HG03064 (cell line): Measurements from ENCODE around the gene SDHA.
A peak's percentile ranks its signal among the peaks of the same experiment; 100 is the strongest.
"Not testable (repeated sequence)": the region's sequence is repeated elsewhere in the genome, so short reads cannot be mapped to it uniquely, and the experiment has no call there.

Experiments used
- ATAC-seq: cut with Tn5 transposase; IDR thresholded peaks from one replicate; pipeline ENCODE4 v1.9.1; 2021; ENCODE audit warnings: low read depth; ENCODE audit not compliant: unreplicated experiment

SDHA gene

GRCh38 chr5:218457-219291, 554 bp downstream of the SDHA start:
- peak; percentile 31 for ATAC-seq

GRCh38 chr5:219460-219863, 1.3 kb downstream of the SDHA start:
- ATAC-seq, result no peak

- no peak for ATAC-seq
Observed at GRCh38 chr5:219991-220390, 1.9 kb downstream of the SDHA start.

GRCh38 chr5:222951-223715, 5.0 kb downstream of the SDHA start:
- ATAC-seq, result not testable (repeated sequence)

- ATAC-seq, result no peak
Observed at GRCh38 chr5:223791-224190, 5.7 kb downstream of the SDHA start.

GRCh38 chr5:225334-225733, 7.2 kb downstream of the SDHA start:
- no peak for ATAC-seq

GRCh38 chr5:227375-227774, 9.3 kb downstream of the SDHA start:
- ATAC-seq, result not testable (repeated sequence)

- ATAC-seq, result no peak
Observed at GRCh38 chr5:228886-229285, 10.8 kb downstream of the SDHA start.

- ATAC-seq, result no peak
Observed at GRCh38 chr5:230711-231110, 12.6 kb downstream of the SDHA start.

GRCh38 chr5:231661-232060, 13.5 kb downstream of the SDHA start:
- no peak for ATAC-seq

GRCh38 chr5:233426-233825, 15.3 kb downstream of the SDHA start:
- ATAC-seq, result not testable (repeated sequence)

- ATAC-seq, result no peak
Observed at GRCh38 chr5:234450-234849, 16.3 kb downstream of the SDHA start.

- not testable (repeated sequence) for ATAC-seq
Observed at GRCh38 chr5:235527-235926, 17.4 kb downstream of the SDHA start.

- ATAC-seq, result not testable (repeated sequence)
Observed at GRCh38 chr5:237931-238330, 19.8 kb downstream of the SDHA start.

GRCh38 chr5:240550-240949, 22.4 kb downstream of the SDHA start:
- ATAC-seq, result not testable (repeated sequence)

GRCh38 chr5:241045-241669, 23.0 kb downstream of the SDHA start:
- not testable (repeated sequence) for ATAC-seq

GRCh38 chr5:243683-244367, 25.7 kb downstream of the SDHA start:
- not testable (repeated sequence) for ATAC-seq

- not testable (repeated sequence) for ATAC-seq
Observed at GRCh38 chr5:245717-246116, 27.6 kb downstream of the SDHA start.

GRCh38 chr5:250396-250795, 32.3 kb downstream of the SDHA start:
- not testable (repeated sequence) for ATAC-seq

GRCh38 chr5:251016-251415, 32.9 kb downstream of the SDHA start:
- not testable (repeated sequence) for ATAC-seq

- not testable (repeated sequence) for ATAC-seq
Observed at GRCh38 chr5:251538-251937, 33.4 kb downstream of the SDHA start.
